KG1 (cell line): ENCODE measurements around the gene ANKRD23.

Experiments
- DNase-seq: peaks from one replicate; lab custom pipeline; 2025; lab: John Stamatoyannopoulos, UW

Gene ANKRD23

GRCh38 chr2:96838345-96839292, 5.2 kb downstream of the ANKRD23 start:
- no peak for DNase-seq

- no peak for DNase-seq
These were observed 6.2 kb downstream of the ANKRD23 start for GRCh38 chr2:96837575-96837974.

DNA sequence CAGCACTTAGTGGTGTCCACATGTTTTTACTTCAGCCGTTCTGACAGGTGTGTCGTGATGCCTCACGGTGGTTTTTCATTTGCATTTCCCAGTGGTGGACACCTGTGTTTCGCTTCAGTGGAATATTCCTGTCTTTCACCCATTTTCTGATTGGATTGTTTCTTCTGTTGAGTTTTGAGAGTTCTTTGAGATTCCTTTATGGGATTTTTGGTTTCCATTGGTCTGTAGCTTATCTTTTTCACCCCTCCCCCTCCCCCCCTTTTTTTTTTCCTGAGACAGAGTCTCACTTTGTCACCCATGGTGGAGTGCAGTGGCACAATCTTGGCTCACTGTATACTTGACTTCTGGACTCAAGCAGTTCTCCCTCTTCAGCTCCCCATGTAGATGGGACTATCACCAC, 8.0 kb downstream of the ANKRD23 start:
- no peak for DNase-seq

DNA sequence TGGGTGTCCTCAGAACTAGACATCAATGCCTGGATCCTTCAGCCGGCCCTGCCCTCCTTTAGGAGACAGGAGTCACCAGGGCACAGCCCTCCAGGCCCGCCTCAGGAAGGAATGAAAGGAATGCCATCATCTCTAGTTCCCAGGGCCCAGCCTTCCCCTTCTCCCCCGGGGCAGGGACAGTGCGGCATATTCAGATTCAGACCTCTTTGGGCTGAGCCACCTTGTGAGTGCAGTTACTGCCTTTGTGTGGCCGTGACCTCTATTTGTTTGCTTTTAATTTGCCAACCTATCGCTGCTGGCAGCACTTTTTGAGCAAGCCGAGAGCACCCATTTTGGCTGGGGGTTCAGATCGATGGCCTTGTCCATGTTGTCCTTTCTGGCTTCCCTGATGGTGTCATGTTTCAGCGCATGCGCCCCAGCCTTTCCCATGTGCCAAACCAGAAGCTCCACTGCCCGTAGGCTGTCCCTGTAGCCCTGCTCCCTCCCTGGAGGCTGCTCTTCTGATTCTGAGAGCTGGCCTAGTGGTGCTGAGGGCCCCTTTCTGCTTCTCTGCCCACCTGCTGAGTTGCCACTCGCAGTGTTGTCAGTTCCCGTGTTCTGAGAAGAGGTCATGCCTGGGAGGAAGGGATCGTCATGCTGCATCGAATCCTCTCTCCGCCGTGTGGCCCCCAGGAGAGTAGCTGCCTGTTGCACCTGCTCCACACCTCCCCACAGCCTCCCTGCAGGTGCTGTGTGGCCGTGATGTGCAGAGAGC, 10.9 kb downstream of the ANKRD23 start:
- no peak for DNase-seq

DNA sequence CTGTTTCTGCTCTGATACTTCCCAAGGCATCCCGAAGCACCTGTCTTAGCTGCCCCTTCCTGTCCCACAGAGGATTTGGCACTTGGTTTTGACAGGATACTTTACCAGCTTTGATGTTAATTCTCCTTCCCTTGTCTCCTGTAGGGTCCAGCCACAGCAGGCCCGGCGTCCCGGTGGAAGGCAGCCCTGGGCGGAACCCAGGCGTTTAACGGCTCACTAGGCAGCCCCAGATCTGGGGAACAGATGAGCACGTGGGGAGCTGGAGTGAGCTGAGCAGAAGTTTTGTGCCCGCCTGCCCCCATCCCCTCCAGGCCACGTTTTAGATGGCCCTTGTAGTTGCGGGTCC, 11.4 kb downstream of the ANKRD23 start:
- DNase-seq, result no peak

DNA sequence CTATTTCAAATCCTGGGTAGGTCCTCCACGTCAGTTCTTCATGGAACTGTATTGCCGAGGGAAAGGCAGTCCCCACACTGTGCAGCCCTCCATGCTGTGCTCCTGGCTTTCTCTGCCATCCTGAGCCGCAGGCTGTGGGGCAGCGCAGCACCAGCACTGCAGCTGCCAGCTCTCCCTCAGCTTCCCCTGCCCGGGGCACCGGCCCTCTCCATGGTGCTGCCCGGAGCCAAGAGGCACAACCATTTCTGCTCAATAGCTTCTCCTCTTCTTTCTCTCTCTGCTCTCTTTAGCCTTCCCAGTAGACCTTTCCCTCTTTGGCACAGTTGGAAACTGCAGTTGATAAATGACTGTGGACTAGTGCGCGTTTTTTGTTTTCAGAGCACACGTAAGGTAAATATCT, 12.1 kb downstream of the ANKRD23 start:
- no peak for DNase-seq

- no peak for DNase-seq
These were observed 13.7 kb downstream of the ANKRD23 start for GRCh38 chr2:96830044-96830562.

DNA sequence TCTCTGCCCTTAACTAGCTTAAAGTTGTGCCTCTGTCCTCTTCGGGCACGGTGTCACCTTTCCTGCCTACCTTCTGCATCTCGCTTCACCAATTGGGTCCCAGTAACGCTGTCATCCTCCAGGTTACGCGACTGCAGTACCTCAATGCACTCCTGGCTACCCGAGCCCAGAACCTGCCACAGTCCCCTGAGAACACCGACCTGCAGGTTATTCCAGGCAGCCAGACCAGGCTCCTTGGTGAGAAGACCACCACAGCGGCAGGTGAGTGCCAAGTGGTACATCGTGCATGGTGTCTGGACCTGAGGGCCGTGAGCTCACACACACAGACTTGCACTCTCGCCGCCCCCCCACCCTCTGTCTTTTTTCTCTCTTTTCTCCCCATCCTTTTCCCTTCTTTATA, 14.9 kb downstream of the ANKRD23 start:
- DNase-seq, result no peak

DNA sequence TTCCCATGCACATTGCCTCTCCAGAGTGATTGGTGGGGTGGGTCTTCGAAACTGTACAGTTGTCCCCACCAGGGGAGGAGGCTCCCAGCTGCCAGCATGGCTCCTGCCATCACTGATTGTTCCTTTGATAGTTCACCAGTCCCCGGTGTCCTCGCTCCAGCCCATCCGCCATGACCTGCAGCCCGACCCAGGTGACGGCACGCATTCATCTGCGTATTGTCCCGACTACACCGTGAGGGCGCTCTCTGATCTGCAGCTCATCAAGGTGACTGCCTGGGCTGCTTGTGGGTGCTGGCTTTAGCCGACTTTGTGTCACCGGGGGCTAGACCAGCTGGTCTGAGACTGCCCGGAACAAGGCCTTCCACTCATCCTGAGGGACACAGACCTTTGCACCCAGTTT, 15.4 kb downstream of the ANKRD23 start:
- no peak for DNase-seq

DNA sequence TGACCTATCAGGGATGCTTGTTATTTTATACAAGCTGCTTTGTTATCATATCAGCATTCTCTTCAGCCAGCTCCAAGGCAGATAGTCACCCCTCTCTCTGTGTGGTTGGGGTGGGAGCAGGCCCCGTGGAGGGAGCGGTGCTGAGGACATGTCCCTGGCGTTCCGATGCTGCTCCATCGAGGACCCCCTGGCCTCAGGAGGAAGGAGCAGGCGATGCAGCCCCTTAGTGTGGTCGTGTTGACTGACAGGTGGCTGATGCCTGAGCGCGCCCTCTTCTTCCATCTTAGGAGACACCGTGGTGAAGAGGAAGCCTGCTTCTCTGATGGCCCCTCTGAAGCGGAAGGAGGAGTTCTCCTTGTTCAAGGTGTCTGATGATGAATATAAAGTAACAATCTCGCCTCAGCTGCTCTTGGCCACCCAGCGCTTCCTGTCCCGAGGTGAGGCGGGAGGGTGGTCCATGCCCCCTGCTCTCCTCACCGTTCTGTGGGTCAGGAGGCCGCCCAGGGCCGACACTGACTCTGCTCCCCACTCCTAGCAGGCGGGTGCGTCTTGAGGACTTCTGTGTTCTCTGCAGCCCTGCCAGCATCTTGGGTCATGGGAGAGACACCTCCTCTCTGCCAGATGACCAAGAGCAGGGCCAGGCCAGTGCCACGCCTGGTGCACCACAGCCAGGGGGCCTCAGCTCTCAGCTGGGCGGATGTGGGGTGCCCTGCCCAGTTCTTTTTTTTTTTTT, 17.1 kb downstream of the ANKRD23 start:
- DNase-seq, result no peak

DNA sequence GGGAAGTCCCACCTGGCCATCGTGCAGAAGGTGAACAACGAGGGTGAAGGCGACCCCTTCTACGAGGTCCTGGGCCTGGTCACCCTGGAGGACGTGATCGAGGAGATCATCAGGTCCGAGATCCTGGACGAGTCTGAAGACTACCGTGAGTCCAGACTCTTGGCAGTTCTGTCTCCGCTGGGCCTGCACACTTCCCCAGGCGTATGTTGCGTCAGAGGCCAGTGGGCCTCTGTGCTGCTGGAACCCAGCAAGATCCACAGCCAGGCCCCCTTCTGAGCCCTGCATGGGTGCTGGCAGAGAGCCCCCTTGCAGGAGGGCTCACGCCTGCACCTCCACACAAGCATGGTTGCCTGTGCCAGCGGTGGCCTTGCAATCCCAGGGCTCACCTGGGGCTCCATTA, 18.8 kb downstream of the ANKRD23 start:
- DNase-seq, result no peak

DNA sequence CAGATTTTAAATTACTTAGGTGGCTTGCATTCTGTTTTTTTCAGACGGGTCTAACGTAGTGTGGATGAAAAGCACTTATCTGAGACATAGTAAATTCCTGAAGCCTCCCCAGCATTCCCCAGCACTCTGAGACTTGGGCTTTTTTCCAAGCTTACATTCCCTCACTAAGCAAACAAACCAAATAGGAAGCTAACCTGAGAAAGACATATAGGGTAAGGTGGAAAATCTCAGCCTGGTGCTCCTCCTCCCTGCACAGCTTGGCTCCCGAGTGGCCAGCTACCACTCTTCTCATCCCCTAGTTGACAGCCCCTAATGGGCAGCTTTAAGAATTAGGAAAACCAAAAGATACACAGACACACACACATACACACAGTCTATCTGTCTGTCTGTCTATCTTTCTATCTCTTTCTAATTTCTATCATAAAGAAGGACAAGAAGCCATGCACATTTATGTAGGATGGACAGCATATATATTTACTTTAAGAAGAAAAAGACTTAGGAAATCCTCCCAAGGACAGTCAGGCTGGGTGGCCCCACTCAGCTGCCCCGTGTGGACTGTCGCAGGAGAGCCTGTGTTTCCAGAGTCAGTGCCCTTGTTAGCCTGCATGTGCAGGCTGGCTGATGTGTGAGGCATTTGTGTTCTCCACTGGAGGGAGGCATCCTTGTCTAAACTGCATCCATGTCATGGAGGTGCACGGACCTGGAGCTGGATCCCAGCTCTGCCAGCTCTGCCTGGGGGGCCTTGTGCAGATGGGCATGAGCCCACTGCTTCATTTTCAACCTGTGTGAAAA, 19.5 kb downstream of the ANKRD23 start:
- no peak for DNase-seq

DNA sequence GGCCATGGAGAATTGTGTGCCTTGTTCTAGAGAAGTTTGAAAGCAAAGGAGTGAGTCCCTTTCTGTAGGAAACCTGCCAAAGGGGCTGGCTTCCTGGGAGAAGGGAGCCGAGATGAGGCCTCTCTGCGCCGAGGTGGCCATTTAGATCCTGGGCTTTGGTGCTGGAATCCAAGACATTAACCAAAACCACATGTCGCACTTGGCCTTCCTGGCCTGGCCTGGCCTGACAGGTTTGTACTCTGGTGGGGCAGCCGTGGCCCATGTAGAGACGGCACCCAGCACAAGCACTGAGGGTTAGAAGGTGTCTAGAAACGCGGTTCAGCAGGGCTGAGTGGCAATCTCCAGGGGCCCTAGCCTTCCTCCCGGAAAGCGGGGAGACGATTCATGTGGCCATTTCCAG, 20.6 kb downstream of the ANKRD23 start:
- DNase-seq, result no peak

- DNase-seq, result no peak
These were observed 21.0 kb downstream of the ANKRD23 start for GRCh38 chr2:96822786-96823185.

GRCh38 chr2:96821113-96821675, 22.6 kb downstream of the ANKRD23 start:
- DNase-seq, result no peak

GRCh38 chr2:96819876-96820511, 23.8 kb downstream of the ANKRD23 start:
- DNase-seq, result no peak

DNA sequence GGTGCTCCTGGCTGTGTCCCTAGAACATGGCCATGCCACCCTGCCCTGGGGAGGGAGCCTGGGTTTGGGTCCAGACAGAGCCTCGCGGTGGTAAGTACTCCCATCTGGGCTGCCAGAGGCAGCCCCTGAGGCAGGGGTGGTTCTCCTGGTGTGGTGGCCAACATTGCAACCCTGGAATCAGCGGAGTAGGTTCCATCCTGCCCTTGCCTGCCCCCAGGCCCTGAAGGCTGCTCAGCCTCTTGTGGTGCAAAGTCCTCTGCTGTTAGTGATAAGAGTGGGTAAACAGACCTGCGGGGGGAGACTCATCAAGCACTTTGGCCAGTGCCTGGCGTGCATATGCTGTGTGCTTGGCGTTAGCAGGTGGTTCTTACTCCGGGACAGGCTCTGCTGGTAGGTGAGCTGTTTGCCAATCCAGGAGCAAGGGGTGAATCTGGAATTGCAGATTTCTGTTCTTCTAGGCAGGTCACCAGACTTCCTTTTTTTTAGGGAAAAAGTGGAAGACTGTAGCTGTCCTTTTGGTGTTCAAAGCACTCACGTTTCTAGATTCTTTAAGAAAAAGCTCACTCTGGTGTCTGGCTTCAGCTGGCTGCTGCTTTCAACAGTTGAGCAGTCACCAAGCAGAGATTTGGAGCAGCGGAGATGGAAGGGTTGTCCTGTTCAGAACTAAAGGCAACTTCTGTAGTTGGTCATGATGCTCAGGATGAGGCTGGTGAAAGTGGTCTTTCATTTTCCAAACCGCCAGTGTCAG, 24.5 kb downstream of the ANKRD23 start:
- DNase-seq, result no peak

- DNase-seq, result no peak
These were observed 25.9 kb downstream of the ANKRD23 start for GRCh38 chr2:96817882-96818281.

DNA sequence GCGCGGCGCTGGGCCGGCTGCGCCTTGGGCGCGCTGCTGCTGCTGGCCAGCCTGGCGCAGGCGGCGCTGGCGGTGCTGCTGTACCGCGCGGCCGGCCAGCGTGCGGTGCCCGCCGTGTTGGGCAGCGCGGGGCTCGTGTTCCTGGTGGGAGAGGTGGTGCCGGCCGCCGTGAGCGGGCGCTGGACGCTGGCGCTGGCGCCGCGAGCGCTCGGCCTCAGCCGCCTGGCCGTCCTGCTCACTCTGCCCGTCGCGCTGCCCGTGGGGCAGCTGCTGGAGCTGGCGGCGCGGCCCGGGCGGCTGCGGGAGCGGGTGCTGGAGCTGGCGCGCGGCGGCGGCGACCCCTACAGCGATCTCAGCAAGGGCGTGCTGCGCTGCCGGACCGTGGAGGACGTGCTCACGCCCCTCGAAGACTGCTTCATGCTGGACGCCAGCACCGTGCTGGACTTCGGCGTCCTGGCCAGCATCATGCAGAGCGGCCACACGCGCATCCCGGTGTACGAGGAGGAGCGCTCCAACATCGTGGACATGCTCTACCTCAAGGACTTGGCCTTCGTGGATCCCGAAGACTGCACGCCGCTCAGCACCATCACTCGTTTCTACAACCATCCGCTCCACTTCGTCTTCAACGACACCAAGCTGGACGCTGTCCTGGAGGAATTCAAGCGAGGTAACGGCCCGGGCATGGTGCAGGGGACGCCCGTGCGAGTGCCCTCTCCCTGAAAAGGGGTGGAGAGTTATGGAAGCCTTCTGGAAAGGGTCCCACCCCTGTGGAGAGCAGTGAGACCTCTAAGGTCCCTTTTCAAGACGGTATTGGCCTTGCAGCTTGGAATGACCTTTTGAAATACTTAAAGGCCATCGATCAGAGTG, 26.8 kb downstream of the ANKRD23 start:
- no peak for DNase-seq
